Fibroblast of upper back skin (primary cell): ENCODE results near the gene NFKBIE.

Experiments
- DNase-seq: peaks from one replicate; pipeline ENCODE4 v3.0.0-alpha.2; 2013

NFKBIE gene

DNA sequence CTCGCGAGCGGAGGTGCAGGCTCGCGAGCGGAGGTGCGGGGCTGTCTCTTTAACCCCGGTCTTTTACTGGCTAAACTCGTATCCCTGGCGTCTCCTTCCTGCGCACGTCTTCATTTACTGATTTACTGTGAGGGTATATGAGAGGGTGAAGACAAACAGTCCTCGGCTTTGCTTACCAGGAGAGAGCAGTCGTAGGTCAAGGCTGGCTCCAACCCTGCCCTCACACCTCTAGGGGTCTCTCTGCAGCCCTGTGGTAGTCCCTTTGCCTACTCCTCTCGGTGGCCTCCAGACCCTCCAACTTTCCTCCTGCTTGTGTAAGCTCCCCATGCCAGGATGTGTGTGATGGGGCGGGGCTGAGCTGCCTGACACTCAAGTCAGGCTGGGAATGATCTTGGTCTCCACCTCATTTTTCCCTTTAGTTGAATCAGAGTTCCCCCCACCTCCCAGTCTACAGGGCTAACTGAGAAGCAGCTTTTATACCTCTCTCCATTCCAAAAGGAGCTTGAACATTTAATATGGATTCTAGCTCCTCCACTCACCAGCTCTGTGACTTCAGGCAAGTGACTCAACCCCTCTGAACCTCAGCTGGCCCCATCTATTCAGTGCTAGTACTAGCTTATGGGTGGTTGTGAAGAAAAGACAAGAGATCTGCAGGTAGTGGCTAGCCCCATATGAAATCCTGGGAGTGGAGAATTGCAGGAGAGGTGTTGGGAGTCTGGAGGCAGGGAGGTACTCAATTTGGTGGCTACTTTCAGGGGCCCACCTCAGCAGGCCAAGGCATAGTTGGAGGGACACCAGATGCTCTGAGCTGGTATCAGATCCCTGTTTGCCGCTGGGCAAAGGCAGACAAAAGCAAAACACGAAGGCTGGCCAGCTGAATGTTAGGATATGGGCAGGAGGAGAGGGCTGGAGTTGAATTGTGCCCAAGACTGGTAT lies 41.1 kb downstream of the NFKBIE start:
- DNase-seq = no peak

DNA sequence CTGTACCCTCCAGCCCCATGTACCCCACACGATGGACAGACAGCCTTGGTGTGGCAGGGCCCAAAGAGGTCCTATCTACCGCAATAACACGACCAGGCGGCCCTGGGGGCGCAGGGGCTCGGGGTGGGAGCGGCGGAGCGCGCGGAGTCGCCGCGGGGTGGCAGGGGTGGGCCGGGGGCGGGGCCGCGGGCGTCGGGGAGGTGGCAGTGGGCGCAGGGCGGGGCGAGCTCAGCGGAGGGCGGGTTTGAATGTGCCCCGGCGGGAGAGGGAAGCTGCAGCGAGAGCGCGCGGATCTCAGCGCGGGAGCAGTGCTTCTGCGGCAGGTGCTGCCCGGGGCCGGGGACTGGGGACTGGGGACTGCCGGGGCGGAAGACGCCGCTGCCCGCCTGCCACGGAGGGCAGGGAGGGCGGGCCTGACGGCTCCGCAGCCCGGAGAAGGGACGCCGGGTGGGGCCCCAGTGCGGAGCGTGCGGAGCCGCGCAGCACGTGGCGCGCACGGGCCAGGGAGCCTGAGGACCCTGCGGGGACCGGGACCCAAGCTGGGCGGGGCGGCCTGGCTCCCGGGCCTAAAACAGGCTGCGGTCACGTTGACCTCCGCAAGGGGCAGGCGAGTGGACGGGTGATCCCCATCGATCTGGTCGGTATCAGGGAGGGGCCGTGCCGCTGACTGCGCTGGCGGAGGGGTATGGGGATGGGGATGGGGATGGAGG lies 41.9 kb downstream of the NFKBIE start, which contains the start of gene SLC29A1:
Gene SLC29A1 (plus strand): TSS at position 277 of the 710 bp plus-strand sequence. CDS start 3,719 bp downstream, outside the sequence.
- no peak for DNase-seq

DNA sequence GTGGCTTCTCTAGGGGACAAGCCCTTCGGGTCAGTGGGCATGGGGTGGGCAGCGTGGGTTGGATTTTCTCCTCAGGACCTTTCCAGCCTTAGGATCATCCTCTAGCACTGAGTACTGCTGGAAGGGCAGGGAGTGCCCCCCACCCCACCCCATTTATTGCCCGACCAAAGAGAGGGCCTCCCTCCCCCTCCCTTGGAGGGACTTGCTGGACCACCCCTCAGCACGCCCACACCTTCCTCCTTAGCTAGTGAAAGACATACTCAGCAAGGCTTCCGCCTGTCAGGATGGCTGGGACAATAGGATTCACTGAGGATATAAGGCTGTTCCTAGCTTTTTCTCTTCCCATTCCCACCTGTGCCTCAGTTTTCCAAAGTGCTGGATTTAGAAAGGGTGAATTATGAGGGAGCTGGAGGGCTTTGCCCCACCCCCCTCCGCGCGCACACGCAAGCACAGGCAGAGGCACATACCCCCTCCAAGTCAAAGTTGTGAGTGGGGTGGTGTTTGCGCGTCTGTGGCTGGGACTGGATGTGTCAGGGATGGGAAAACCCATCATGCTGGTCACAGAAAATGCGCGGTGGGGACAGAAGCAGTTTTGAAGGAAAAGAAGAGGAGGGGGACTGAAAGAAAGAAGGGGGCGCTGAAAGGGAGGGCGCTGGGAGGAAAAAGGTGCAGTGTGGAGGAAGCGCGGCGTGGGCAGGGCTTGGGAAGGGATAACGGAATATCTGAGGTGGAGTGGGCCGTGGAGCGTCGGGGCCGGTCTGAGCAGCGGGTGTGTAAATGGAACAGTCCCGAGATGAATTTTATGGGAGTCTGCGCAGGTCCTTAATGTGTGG lies 42.6 kb downstream of the NFKBIE start:
- DNase-seq = no peak

DNA sequence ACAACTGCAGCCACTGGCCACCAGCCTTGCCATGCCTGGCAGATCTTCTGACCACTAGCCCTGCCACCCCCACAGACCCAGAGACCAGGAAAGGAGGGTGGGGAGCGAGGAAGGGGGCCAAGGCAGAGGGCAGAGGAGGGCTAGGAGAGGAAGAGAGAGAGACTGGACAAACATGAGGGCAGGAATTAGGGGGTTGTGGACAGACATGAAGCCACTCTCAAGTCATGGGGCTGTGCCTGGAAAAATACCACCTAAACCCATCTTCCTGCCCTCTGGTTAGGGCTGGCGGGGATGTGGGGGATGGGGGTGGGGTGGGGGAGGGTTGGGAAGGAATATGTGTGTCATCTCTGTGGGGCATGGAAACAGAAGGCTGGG lies 43.4 kb downstream of the NFKBIE start:
- DNase-seq = no peak

DNA sequence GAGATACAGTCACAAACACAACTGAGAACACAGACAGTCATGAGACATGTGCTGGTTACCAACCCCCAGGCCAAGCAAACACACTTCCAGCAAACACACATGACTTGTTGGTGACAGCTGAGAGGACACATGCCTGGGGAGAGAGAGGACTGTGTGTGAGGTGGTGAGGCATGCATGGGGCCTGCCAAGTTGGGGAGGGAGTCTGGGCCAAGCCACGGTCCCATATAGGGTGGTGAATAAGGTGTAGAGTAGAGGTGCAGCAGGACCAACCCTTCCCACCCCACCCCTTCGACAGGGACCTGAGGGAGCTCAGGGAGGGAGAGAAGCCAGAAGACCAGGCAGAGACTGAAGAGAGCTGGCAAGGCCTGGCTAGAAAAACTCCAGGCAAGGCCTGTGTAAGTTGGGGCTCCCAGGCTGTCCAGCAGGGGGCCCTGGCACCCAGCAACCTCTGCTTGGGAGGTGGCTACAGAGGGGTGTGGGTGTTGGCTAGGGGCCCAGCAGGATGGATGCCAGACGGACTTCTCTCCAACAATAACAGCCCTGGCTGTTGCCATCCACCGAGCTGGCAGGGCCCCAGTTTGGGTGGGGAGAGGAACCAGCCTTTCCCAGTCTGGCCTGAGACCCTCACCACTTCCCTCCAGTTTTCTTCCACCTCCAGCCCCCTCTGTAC lies 43.9 kb downstream of the NFKBIE start:
- DNase-seq = peak; percentile 59

DNA sequence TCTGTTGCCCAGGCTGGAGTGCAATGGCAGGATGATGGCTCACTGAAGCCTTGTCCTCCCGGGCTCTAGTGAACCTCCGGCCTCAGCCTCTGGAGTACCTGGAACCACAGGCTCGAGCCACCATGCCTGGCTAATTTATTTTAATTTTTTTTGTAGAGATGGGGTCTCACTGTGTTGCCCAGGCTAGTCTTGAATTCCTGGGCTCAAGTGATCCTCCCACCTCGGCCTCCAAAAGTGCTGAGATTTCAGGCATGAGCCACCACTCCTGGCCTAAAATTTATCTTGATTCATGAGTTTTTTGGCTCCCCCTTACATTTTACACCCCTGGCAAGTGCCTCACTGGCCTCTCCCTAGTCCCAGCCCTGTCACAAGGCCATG lies 44.4 kb downstream of the NFKBIE start:
- DNase-seq = no peak

DNA sequence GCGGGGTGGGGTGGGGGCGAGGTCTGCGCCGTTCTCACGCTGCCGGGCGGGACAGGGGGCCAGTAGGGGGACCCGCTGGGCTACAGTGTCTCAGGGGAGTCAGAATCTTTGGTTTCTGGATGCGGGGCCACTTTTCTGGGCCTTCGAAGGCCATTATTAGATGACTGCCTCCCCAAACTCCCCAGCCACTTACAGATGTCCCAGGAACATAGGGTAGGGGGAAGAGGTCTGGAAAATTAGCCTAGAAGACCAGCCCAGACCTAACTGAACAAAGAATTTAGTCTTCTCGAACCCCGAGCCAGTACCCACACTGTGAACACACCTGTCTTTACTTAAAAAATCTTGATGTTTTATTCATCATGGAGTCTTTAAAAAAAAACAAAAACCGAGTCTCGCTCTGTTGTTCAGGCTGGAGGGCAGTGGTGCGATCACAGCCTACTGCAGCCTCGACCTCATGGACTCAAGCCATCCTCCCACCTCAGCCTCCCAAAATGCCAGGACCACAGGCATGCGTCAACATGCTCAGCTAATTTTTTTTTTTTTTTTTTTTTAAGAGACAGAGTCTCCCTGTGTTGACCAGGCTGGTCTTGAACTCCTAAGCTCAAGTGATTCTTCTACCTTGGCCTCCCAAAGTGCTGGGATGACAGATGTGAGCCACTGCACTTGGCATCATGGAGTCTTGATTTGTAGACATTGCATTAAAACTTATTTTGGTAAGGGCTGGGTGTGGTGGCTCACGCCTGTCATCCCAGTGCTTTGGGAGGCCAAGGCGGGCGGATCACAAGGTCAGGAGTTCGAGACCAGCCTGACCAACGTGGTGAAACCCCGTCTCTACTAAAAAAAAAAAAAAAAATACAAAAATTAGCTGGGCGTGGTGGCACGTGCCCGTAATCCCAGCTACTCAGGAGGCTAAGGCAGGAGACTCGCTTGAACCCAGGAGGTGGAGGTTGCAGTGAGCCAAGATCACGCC lies 45.3 kb downstream of the NFKBIE start:
- no peak for DNase-seq

DNA sequence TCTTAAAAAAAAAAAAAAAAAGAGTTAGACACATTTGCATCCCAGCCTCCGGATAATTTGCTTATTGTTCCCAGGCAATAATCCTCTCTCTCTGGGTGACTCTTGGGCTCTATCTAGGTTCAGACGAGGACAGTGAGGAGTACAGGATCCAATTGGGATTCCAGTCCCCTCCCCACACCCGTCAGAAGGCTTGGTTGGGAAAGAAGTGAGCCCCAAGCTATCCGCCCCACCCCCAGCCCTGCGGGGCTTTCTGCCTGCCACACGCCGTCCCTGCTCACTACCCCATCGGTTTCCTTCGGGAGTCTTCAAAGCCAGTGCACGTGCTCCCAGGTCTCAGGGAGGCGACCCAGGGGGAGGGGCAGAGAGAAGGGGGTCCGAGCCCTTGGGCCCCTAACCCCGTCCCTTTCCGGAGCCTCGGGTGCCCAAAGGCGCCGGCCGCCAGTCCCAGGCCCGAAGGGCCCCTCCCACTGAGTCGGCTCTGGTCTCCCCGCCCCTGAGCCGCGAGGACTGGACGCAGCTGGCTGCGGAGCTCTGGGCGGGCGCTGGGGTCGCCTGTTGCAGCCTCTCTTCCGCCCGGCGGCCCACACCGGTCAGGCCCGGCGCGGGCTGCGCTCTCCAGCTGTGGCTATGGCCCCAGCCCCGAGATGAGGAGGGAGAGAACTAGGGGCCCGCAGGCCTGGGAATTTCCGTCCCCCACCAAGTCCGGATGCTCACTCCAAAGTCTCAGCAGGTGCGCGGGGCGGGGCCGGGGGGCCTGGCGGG lies 46.1 kb downstream of the NFKBIE start:
- DNase-seq = peak; percentile 29

DNA sequence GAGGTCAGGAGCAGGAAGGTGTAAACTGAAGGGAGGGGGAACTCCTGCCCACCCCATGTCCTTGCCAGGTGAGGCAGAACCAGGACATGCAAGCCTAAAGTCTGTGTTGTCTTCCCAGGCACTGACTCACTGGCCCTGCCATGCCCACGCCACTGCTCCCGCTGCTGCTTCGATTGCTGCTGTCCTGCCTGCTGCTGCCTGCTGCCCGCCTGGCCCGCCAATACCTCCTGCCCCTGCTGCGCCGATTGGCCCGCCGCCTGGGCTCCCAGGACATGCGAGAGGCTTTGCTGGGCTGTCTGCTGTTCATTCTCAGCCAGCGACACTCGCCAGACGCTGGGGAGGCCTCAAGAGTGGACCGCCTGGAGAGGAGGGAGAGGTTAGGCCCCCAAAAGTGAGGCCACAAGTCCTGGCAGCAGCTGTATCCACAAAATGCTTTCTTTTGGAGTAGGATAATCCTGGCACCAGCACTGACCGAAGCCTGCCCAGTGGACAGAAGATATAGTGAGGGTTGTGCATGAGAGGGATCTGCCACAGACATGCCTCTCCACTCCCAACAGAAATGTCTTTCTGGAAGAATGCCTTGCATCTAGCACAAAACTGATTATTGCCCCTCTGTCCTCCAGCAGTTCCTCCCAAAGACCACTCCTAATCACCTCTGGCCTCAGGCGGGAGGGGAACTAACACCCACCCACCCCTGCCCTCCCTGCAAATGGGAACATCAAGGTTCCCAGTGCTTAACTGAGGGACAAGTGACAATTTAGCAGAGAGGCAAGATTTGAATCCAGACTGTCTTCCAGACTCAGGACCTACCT lies 47.8 kb downstream of the NFKBIE start:
- no peak for DNase-seq

DNA sequence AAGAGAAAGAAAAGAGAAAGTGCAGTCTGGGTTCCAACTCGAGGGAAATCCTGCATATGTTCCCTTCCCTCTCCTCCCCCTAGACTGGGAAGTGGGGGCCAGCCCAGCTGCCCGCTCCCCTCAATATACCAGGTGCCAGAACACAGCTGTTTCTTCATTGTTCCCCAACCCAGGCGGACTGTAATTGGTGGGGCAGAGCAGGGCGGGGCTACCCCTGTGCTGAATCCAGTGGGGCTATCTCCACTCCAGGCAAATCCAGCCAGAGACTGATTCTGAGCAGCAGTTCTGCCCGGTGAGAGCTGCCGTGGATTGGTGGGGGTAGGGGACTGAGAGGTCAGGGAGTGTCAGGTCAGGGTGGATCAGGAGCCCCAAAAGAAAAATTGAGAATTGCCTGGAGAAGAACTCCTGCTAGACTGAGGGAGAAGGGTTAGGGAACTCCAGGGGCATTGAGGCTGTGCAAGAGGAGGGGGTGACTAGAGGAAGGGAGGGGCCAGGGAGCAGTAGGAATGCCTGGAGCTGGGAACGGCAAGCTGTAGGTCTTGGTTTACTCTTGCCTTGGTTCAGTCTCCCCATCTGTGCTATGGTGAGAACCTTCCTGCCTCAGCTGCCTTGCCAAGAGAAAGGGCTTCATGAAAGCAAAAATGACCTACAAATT lies 48.5 kb downstream of the NFKBIE start, which contains the start of gene MYMX:
Gene MYMX (plus strand): TSS at position 250 of the 655 bp plus-strand sequence. CDS start 546 bp downstream, outside the sequence.
- DNase-seq = no peak

DNA sequence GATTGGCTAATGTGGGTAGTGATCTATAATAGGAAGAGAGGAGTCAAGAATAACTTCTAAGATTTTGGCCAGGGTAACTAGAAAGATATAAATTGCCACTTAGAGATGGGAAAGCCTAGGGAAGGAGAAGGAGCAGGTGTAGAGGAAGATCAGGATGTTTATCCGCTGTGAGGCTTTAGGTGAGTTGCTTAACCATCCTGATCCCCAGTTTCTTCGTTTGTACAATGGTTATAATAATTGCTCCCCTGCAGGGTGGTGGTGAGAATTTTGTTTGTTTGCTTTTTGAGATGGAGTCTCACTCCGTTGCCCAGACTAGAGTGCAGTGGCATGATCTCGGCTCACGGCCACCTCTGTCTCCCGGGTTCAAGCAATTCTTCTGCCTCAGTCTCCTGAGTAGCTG lies 51.0 kb downstream of the NFKBIE start:
- DNase-seq = no peak

DNA sequence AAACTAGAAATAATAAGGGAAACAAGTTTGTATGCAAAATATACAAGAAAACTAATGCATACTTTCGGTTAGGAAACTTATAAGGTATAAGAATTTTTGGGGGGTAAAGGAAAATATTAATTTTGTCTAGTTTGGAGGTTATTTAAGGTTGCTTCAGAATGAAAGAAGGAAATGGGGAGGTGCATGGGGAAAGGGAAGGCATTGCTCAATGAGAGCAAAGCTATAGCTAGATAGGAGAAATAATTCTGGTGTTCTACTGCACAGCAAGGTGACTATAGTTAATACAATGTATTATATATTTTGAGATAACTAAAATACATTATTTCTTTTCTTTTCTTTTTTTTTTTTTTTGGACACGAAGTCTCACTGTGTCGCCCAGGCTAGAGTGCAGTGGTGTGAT lies 54.1 kb downstream of the NFKBIE start:
- DNase-seq = no peak
